GM19239 (cell line): ENCODE data around the gene REC8.

Experiments used
- DNase-seq: peaks from one replicate; pipeline ENCODE4 v3.0.0; 2011; ENCODE audit warnings: low spot score; ENCODE audit not compliant: insufficient read length
- FAIRE-seq: peaks from 2 replicates; lab custom pipeline; 2011; peaks lifted over from hg19 to GRCh38; lab: Jason Lieb, UNC

The REC8 gene, protein sequence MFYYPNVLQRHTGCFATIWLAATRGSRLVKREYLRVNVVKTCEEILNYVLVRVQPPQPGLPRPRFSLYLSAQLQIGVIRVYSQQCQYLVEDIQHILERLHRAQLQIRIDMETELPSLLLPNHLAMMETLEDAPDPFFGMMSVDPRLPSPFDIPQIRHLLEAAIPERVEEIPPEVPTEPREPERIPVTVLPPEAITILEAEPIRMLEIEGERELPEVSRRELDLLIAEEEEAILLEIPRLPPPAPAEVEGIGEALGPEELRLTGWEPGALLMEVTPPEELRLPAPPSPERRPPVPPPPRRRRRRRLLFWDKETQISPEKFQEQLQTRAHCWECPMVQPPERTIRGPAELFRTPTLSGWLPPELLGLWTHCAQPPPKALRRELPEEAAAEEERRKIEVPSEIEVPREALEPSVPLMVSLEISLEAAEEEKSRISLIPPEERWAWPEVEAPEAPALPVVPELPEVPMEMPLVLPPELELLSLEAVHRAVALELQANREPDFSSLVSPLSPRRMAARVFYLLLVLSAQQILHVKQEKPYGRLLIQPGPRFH

DNA sequence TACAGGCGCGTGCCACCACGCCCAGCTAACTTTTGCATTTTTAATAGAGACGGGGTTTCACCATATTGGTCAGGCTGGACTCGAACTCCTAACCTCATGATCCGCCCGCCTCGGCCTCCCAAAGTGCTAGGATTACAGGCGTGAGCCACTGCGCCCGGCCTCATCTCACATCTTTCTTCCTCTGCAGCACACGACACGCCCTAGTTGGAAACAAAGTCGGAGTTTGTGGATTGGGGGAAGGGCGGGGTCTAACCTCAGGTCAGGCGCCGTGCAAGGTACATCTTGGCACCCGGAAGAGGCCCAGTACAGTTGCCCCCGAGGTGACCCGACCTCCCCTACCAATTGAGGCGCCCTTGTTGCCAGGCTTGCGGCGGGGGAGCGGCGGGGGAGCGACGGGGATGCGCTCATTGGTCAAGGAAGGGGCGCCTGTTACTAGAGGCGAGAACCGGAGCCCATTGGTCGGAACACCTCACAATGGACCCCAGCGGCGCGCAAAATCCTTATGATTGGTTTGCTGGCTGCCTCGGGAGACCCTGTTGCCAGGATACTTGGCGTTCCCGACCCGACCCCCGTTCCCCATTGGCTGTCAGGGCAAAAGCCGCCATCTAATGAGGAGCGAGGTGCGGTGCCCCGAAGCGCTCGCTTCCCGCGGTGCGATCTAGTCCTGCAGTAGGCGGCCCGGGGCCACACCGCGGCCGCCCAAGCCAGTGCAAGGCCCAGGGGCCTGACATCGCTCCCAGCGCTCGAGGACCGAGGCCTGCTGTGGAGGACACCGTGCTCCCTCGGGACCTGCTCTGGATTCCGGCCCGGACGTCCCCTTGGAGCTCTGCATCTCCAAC lies at the start of gene REC8:
Gene REC8, plus strand, starts transcription at position 659 of the 839 bp plus-strand sequence. CDS start 473 bp downstream, outside the sequence.
- FAIRE-seq, result peak; percentile 79
- peak; percentile 85 for DNase-seq

DNA sequence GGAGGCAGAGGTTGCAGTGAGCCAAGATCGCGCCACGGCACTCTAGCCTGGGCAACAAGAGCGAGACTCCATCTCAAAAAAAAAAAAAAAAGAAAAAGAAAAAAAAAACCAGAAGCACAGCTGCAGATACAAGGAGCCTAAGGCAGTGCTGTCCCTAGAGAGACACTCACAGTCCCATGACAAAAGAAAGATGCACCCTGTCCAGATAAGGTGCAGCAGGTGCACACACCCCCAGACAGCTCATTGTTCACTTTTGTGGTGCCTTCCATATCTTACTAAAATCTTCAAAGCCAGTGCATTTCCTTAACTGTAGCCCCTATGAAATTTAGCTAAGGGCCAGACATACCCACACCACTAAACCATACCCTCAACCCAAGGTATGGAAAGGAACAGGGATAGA lies 49.5 kb upstream of the REC8 start:
- DNase-seq (no peak), FAIRE-seq (no peak)

DNA sequence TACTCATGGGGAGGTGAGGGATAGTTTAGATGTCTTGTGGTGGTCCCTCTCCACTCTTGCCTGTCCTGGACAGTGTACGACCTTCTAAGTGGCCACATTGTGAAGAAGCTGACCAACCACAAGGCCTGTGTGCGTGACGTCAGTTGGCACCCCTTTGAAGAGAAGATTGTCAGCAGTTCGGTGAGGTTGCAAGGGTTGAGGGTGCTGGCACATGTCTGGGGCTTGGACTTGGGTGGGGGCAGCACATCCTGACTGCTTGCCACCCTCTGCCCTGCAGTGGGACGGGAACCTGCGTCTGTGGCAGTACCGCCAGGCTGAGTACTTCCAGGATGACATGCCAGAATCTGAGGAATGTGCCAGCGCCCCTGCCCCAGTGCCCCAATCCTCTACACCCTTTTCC lies 49.0 kb upstream of the REC8 start:
- FAIRE-seq (no peak), DNase-seq (no peak)

DNA sequence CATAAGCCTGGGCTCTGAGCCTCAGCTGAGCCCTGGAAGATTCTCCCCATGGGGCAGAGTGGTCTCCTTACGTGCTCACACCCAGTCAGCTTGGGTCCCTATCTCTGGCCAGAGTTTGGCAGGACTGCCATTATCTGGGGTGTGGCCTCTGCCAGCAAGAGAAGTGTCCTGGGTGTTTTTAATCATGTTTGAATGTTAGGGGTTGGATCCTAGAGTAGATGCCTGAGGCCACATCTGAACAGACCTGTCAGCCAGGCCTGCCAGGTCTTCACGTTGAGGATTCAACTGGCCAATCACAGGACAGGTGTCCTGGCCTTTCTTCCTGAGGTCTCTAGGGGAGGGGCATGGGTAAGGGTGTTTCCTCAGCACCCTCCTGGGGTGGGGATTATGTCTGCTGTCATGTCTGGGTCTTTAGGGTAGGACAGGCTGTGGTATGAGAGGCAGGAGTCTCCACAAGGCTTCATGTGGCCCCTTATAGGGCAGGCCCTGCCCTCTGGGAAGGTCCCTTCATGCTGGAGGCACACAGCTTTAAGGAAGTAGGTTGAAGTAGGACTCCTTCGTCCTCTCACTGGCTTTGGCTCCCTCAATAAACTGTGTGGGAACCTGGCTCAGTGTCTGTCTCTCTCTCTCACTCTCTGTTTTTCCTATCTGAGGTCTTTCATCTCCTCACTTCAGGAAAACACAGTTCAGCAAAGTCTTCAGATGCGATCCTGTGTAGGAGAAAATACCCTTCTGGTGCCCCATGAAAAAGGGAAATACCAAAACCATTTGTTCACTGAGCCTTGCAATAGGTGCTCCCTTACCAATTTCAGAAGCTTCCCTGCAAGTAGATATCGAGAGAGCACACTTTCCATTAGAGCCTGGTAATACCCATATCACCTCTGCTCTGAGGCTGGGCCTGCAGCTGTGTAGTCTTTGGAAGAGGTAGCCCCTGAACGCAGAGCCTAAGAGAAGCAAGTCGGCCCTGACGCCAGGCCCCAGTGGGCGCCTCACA lies 48.2 kb upstream of the REC8 start:
- FAIRE-seq, result no peak
- no peak for DNase-seq

DNA sequence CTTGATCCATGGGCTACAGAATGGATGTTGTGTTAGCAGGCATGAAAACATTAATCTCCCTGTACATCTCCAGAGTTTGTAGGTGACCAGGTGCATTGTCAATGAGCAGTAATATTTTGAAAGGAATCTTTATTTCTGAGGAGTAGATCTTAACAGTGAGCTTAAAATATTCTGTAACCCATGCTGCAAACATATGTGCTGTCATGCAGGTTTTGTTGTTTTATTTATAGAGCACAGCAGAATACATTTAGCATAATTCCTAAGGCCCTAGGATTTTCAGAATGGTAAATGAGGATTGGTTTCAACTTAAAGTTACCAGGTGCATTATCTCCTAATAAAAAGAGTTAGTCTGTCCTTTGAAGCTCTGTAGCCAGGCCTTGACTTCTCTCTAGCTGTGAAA lies 44.9 kb upstream of the REC8 start:
- DNase-seq, result no peak
- FAIRE-seq, result no peak

DNA sequence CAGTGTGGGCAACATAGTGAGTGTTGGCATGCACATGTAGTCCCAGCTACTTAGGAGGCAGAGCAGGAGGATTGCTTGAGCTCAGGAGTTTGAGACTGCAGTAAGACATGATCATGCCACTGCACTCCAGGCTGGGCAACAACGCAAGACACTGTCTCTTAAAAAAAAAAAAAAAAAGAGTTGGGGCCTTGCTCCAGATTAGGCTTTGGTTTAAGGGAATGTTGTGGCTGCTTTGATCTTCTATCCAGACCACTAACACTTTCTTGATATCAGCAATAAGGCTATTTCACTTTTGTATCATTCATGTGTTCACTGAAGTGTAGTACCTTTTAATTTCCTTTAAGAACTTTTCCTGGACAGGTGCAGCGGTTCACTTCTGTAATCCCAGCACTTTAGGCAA lies 44.2 kb upstream of the REC8 start:
- FAIRE-seq, result no peak
- no peak for DNase-seq

DNA sequence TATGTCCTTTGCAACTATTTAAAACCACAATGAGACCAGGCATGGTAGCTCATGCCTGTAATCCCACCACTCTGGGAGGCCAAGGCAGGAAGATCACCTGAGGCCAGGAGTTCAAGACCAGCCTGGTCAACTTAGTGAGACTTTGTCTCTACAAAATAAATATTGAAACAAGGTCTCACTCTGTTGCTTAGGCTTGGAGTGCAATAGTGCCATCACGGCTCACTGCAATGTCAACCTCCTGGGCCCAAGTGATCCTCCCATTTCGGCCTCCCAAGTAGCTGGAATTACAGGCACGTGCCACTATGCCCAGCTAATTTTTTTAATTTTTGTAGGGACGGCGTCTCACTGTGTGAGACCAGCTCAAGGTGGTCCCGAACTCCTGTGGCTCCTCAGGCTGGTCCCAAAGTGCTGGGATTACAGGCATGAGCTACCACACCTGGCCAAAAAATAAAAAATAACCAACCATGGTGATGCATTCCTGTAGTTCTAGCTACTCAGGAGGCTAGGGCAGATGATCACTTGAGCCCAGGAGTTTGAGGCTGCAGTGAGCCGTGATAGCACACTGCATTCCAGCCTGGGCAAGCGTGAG lies 42.4 kb upstream of the REC8 start:
- no peak for FAIRE-seq
- DNase-seq, result no peak

DNA sequence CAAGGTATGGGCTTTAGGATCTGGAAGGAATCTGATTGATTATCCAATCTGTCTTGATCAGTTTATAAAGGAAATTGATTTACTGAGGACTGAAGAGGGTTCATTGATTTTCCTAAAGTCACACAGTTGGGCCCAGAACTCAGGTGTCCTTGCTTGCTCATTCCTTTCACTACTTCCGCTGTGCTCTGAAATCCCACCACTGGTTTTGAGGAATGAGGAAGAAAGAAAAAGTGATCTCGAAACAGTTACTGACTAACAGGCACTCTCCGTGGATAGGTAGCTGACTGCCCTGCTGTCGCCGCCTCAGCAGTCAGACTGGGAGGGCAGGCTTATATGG lies 41.5 kb upstream of the REC8 start, which contains the start of gene FITM1:
Gene FITM1, plus strand, starts transcription at position 280 of the 337 bp plus-strand sequence. CDS start 905 bp downstream, outside the sequence.
- DNase-seq (no peak), FAIRE-seq (no peak)

DNA sequence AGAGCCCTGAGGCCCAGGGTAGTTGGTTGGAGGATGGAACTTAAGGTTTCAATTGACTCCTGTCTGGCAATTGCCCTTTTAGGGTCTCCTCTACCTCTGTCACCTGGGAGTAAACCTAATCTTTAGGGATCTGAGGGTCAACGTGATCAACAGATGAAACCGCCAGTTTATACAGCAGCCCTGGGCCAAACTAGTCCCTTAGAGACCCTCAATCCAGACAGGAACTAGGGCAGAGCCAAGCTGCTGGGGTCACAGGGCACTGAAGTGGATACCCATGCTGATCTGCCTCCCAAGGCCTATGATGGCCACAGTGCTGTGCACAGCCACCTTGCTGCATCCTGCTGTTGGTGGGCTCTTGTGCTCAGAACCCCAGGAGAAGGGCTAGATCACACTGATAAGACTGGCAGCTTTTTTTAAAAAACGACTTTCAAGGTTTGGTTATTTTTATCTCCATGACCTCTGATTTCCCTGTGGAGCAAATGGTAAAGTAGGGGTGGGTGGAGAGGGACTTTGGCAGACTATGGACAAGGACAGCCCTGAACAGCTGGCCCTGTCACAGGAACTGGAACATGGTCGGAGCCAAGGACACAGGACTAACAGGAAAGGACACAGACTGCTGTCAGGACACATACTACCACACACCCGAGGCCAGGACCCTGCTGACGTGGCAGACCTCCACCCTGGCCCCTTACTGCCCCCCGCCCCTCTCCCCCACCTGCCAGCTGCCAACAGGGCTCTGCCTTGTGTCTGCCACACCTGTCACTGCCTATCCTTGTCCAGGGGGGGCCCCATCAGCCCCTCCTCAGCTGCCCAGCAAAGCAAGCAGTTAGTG lies 40.9 kb upstream of the REC8 start:
- DNase-seq (no peak), FAIRE-seq (no peak)

DNA sequence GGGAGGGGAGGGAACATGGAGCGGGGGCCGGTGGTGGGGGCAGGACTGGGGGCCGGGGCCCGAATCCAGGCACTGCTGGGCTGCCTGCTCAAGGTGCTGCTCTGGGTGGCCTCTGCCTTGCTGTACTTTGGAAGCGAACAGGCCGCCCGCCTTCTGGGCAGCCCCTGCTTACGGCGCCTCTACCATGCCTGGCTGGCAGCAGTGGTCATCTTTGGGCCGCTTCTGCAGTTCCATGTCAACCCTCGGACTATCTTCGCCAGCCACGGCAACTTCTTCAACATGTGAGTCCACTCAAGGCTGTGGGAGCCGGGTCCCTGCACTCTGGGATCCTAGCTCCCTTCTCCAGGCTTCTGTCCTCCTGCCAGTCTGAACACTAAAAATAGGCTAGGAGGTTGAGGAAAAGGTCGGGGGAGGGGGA lies 40.3 kb upstream of the REC8 start:
- DNase-seq, result no peak
- no peak for FAIRE-seq

DNA sequence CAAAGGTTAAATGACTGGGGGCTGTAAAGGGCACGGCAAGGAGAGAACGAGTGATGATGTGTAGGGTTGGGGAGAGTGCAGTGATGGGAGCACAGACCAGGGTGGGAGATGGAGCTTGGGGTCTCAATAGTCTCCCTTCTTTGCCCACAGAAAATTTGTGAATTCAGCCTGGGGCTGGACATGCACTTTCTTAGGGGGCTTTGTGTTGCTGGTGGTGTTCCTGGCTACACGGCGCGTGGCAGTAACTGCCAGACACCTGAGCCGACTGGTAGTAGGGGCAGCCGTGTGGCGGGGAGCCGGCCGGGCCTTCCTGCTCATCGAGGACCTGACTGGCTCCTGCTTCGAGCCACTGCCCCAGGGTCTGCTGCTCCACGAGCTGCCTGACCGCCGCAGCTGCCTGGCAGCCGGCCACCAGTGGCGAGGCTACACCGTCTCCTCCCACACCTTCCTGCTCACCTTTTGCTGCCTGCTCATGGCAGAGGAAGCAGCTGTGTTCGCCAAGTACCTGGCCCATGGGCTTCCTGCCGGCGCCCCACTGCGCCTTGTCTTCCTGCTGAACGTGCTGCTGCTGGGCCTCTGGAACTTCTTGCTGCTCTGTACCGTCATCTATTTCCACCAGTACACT lies 39.7 kb upstream of the REC8 start:
- no peak for DNase-seq
- no peak for FAIRE-seq

DNA sequence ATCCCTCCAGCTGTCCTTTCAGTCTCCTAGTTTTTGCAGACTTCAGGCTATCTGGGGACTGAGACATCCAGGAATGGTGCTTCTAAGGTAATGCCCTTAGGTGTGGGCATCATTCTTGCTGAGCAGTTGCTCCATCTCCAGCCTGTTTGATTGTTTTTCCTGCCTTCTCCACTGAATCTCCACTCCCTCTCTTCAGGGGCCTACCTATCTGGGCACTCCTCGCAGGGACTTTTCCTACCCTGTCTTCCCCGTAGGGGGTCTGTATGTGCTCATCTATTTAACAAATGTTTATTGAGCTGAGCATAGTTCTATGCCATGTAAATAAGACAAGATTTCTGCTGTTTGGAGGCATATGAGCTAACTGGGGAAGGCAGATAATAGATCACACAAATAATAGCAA lies 38.9 kb upstream of the REC8 start:
- DNase-seq (no peak), FAIRE-seq (no peak)

DNA sequence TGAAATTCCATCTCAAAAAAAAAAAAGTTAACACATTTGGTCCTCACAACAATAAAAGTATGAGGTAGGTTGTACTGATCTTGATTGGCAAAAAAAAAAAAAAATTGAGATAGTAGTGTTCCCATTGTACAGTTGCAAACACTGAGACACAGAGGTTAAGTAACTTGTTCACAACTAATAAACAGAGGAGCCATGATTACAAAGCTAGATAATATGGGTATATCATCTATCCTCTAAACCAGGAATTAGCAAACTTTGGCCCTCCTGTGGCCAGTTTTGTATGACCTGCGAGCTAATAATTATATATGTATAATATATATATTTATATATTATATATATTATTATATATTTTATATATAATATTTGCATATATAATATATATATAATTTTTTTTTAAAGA lies 38.1 kb upstream of the REC8 start:
- FAIRE-seq (no peak), DNase-seq (no peak)

DNA sequence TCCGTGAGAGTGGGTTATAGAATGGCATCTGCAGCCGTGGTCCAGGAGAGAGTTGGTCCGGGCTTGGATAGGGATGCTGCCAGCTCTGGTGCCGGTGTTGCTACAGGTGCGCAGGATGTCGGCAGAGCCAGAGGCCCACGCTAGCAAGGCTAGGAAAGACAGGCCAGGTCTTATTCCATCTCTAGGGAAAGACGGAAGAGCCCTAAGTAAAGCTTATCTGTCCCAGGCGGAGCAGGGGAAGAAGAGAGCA lies 36.4 kb upstream of the REC8 start:
- no peak for DNase-seq
- FAIRE-seq, result peak; percentile 81

DNA sequence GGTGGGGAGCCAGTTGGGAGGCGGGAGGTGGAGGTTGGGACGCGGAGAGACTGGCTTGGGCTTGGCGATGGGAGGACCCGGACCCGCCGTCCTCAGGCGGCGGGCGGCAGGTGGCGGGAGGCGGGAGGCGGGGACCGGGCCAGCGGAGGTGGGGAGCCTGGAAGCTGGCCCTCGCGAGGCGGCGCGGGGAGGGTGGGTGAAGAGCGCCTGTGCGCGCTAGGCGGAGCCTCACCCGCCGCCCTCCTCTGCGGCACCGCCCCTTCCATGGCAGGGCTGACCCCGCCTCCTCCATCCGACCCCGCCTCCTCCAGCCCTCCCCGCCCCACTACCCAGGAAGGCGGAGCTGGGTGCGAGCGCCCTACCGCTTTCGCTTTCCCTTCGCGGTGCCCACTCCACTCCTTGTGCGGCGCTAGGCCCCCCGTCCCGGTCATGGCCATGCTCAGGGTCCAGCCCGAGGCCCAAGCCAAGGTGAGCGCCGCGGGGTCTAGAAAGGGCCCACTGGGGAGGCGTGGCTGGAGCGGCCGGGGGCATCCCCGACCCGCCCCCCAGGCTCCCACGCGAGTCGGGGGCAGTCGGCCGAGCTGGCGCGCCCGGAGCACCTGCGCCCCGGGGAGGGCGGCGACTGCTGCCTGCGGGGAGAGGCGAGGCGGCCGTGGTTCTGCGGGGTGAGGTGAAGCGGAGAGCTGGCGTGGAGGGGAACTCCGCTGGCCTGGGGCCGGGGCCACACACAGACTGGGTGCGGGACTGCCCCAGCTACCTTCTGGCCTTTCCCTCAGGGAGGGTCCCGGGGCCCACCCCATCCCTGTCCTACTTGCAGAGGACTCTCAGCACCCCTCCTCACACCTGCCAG lies 35.8 kb upstream of the REC8 start, which contains the start of gene PSME1:
Gene PSME1, plus strand, starts transcription at position 361 of the 850 bp plus-strand sequence. Its CDS starts 69 bp downstream, at position 430.
- DNase-seq, result peak; percentile 92

DNA sequence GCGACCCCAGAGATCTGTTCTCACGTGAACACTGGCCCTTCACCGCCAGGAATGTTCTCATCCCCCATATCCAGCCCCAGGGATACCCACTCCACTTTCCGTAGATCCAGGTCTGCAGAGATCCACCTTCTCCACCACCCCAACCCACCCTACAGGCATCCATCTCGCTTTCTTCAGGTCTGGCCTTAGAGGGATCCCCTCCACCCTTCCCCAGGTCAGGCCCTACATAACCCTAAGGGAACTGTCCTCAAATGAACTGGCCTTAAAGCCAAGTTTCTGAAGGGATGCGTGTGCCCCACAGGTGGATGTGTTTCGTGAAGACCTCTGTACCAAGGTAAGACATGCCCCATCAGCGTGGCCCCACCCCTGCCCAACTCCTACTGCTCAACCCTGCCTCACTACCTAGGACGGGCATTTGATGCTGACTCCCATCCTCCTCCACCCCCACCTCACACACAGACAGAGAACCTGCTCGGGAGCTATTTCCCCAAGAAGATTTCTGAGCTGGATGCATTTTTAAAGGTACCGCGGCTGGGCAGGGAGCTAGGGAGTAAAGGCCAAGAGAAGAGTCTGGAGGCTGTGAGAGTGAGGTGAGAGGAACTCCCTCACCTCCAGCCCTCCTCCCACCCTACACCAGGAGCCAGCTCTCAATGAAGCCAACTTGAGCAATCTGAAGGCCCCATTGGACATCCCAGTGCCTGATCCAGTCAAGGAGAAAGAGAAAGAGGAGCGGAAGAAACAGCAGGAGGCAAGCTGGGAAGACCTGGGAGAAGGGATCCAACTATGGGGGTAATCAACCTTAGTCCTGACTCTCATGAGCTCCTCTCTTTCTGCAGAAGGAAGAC lies 35.0 kb upstream of the REC8 start:
- DNase-seq (no peak), FAIRE-seq (no peak)

More for the DNA sequence above, 35.8 kb upstream of the REC8 start, which contains the start of gene PSME1:
- peak; percentile 91 for FAIRE-seq
